HepG2 (cell line): ENCODE results near the gene IMMT. TPM values are rescaled to one million over a fixed set of nuclear protein-coding genes. Genes with fewer than 3 reads are reported as not detected.

Experiments used
- ATF1 ChIP-seq: IDR thresholded peaks from 2 replicates; pipeline ENCODE4 v1.6.1; 2016; ENCODE audit warnings: mild to moderate bottlenecking, control low read depth
- BCL3 ChIP-seq: sonication (generic); formaldehyde crosslinking; IDR thresholded peaks from 2 replicates; pipeline ENCODE4 v1.5.1; 2020; ENCODE audit warnings: mild to moderate bottlenecking, missing genetic modification reagents, moderate library complexity
- BHLHE40 ChIP-seq: IDR thresholded peaks from 2 replicates; pipeline ENCODE4 v1.6.1; 2011; ENCODE audit warnings: low read length, improper control_type of control experiment
- CCDC6 ChIP-seq: sonication (generic); formaldehyde crosslinking; IDR thresholded peaks from 2 replicates; pipeline ENCODE4 v1.8.1; 2022; ENCODE audit warnings: mild to moderate bottlenecking, missing genetic modification reagents, moderate library complexity
- CHCHD3 ChIP-seq: sonication (generic); formaldehyde crosslinking; IDR thresholded peaks from 2 replicates; pipeline ENCODE4 v1.8.0; 2022; ENCODE audit warnings: mild to moderate bottlenecking, missing genetic modification reagents, moderate library complexity
- EHMT2 ChIP-seq: fragments of 200-600 bp; sonication (generic); IDR thresholded peaks from 2 replicates; pipeline ENCODE4 v1.7.0; 2017; ENCODE audit warnings: antibody characterized with exemption, low read depth, low read length, borderline replicate concordance
- EZH2 ChIP-seq: conservative IDR thresholded peaks from 2 replicates; pipeline ENCODE4 v1.6.1; 2012; ENCODE audit warnings: mild to moderate bottlenecking, low read depth, low read length, moderate library complexity
- FOXO1 ChIP-seq: sonication (generic); formaldehyde crosslinking; IDR thresholded peaks from 2 replicates; pipeline ENCODE4 v1.4.0; 2020; ENCODE audit warnings: missing genetic modification reagents
- FOXP4 ChIP-seq: sonication (generic); formaldehyde crosslinking; IDR thresholded peaks from 2 replicates; pipeline ENCODE4 v1.4.0; 2020; ENCODE audit warnings: missing genetic modification reagents
- GATAD1 ChIP-seq: IDR thresholded peaks from 2 replicates; pipeline ENCODE4 v1.6.1; 2016; ENCODE audit warnings: missing genetic modification reagents, missing compliant biosample characterization
- HNRNPL ChIP-seq: fragments of 200-400 bp; formaldehyde crosslinking; IDR thresholded peaks from 2 replicates; pipeline ENCODE4 v1.6.1; 2017; ENCODE audit warnings: mild to moderate bottlenecking, low read depth, low read length
- MAX ChIP-seq: IDR thresholded peaks from 2 replicates; pipeline ENCODE4 v1.6.1; 2012; ENCODE audit warnings: inconsistent platforms
- NCOA2 ChIP-seq: sonication (generic); formaldehyde crosslinking; IDR thresholded peaks from 2 replicates; pipeline ENCODE4 v1.8.0; 2022; ENCODE audit warnings: inconsistent platforms
- POLR2A ChIP-seq, 2 experiments: IDR thresholded peaks; 2 replicates each; pipeline ENCODE4 v1.6.1; 2011; ENCODE audit warnings: low read depth in 2 of 2, low read length in 2 of 2, mild to moderate bottlenecking in 1 of 2, moderate library complexity in 1 of 2; ENCODE audit not compliant: insufficient read depth in 1 of 2
- TCF7L2 ChIP-seq: IDR thresholded peaks from 2 replicates; pipeline ENCODE4 v1.6.1; 2011; ENCODE audit warnings: mild to moderate bottlenecking, low read depth, low read length, moderate library complexity
- THAP11 ChIP-seq: IDR thresholded peaks from 2 replicates; pipeline ENCODE4 v1.6.1; 2016; ENCODE audit warnings: missing biosample characterization, missing genetic modification reagents
- ZFP90 ChIP-seq: sonication (generic); formaldehyde crosslinking; IDR thresholded peaks from 2 replicates; pipeline ENCODE4 v1.8.0; 2022; ENCODE audit warnings: missing genetic modification reagents, mild to moderate bottlenecking, inconsistent platforms, borderline replicate concordance
- ZNF138 ChIP-seq: sonication (generic); formaldehyde crosslinking; IDR thresholded peaks from 2 replicates; pipeline ENCODE4 v1.5.0; 2020; ENCODE audit warnings: mild to moderate bottlenecking, low read depth, missing genetic modification reagents
- ZNF234 ChIP-seq: sonication (generic); formaldehyde crosslinking; conservative IDR thresholded peaks from 2 replicates; pipeline ENCODE4 v1.5.1; 2020; ENCODE audit warnings: mild to moderate bottlenecking, missing genetic modification reagents
- ZSCAN29 ChIP-seq: sonication (generic); formaldehyde crosslinking; conservative IDR thresholded peaks from 2 replicates; pipeline ENCODE4 v1.4.0; 2020; ENCODE audit warnings: mild to moderate bottlenecking, missing genetic modification reagents
- polyA plus RNA-seq, 8 experiments: library from polyadenylated mRNA; depleted of rRNA in 3 of 8; stranded (reverse) in 7 of 8; unstranded in 1 of 8; fragments of >200 nt; fragmentation: Illumina TruSeq in 4 of 8; extraction: Trizol in 4 of 8; gene quantifications; 2 replicates each; pipeline versions ENCODE4 v1.2.1 to v1.2.3, GENCODE V29; 2011 to 2016; ENCODE audit warnings: low read depth in 4 of 8, missing spikeins in 1 of 8, mixed read lengths in 1 of 8; ENCODE audit not compliant: insufficient read depth in 1 of 8
- total RNA-seq, 5 experiments: library from RNA; depleted of rRNA; stranded (reverse); fragments of >200 nt; fragmentation: Illumina TruSeq; extraction: Trizol; gene quantifications; 2 replicates each; pipeline ENCODE4 v1.2.3, GENCODE V29; 2016; ENCODE audit warnings: low read depth in 1 of 5
- TF ChIP-seq, protein P1 (sequence below): sonication (generic); formaldehyde crosslinking; IDR thresholded peaks from 2 replicates; pipeline ENCODE4 v1.4.0; 2020; ENCODE audit warnings: missing genetic modification reagents
- TF ChIP-seq, protein P2 (sequence below): sonication (generic); formaldehyde crosslinking; IDR thresholded peaks from 2 replicates; pipeline ENCODE4 v1.8.0; 2022; ENCODE audit warnings: mild to moderate bottlenecking, missing genetic modification reagents, moderate library complexity
- TF ChIP-seq, protein P3 (sequence below): sonication (generic); formaldehyde crosslinking; IDR thresholded peaks from 2 replicates; pipeline ENCODE4 v1.4.0; 2020; ENCODE audit warnings: low read depth, mild to moderate bottlenecking, missing genetic modification reagents

IMMT gene
- total and polyA plus RNA-seq, 2 of the 13 experiments (the other 11 are each of a cell fraction or from before 2014, with no cell fraction given) = 63.5 to 119 TPM

DNA sequence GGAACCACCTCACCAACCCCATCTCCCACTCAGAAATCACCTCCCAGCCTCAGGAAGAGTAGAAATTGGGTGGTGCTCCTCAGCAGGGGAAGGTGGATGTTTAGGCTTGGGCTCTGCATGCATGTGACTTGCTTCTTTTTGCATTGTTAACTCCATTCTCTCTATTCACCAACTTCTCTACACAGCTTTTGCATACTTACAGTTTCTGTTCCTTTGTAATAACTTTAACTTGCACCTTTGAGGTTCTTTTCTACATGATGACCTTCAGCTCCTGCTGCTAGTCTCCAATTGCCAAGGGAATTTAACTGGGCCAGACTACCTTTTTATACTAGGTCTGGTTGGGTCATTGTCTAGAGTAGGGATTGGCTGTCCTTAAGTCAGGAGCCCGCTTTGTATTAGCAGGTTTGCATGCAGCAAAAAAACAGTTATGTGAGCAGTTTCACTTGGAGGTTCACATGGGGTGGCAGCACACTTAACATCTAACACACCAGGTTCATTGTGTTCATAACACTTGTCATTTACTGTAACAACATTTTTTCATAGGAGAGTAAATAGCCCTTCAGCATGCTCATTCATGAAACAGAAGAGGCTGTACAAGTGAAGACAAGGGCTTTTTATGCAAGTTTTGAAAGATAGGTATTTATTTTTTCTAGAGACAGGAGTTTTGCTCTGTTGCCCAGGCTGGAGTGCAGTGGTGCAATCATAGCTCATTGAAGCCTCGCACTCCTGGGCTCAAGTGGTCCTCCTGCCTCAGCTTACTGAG is 16.0 kb upstream of the IMMT start (continued):
- TF ChIP-seq ZSCAN29 (CRISPR knock-in tag) (0 out of 2 replicates have a peak, but pooled peaks have one; percentile 55), ZNF234 (CRISPR knock-in tag) (no peak), FOXO1 (peak; percentile 46; the same call in 1 of the 2 replicates), EZH2 (no peak), ATF1 (CRISPR knock-in tag) (0 out of 2 replicates have a peak, but pooled peaks have one; percentile 6), EHMT2 (no peak), TCF7L2 (no peak), CHCHD3 (no peak), ZNF138 (CRISPR knock-in tag) (no peak), HNRNPL (no peak), NCOA2 (CRISPR knock-in tag) (peak; percentile 47; the same call in 1 of the 2 replicates), GATAD1 (CRISPR knock-in tag) (no peak), FOXP4 (no peak), THAP11 (CRISPR knock-in tag) (no peak), POLR2A (IDR thresholded peaks at IDR 0.05; ENCODE audit: insufficient read depth in 1 of 2, low read depth in 2 of 2, low read length in 2 of 2) (peak in 1 of 2 experiments; percentile 56; a peak in 1 of 4 replicates), BCL3 (CRISPR knock-in tag) (no peak), ZFP90 (CRISPR knock-in tag) (no peak), BHLHE40 (no peak; the same call in 1 of the 2 replicates), CCDC6 (CRISPR knock-in tag) (0 out of 2 replicates have a peak, but pooled peaks have one; percentile 14), MAX (no peak)
- TF ChIP-seq, protein P1, sequence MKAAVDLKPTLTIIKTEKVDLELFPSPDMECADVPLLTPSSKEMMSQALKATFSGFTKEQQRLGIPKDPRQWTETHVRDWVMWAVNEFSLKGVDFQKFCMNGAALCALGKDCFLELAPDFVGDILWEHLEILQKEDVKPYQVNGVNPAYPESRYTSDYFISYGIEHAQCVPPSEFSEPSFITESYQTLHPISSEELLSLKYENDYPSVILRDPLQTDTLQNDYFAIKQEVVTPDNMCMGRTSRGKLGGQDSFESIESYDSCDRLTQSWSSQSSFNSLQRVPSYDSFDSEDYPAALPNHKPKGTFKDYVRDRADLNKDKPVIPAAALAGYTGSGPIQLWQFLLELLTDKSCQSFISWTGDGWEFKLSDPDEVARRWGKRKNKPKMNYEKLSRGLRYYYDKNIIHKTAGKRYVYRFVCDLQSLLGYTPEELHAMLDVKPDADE (CRISPR knock-in tag) = no peak
- TF ChIP-seq, protein P2, sequence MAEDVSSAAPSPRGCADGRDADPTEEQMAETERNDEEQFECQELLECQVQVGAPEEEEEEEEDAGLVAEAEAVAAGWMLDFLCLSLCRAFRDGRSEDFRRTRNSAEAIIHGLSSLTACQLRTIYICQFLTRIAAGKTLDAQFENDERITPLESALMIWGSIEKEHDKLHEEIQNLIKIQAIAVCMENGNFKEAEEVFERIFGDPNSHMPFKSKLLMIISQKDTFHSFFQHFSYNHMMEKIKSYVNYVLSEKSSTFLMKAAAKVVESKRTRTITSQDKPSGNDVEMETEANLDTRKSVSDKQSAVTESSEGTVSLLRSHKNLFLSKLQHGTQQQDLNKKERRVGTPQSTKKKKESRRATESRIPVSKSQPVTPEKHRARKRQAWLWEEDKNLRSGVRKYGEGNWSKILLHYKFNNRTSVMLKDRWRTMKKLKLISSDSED (CRISPR knock-in tag) = 0 out of 2 replicates have a peak, but pooled peaks have one; percentile 48
- TF ChIP-seq, protein P3, sequence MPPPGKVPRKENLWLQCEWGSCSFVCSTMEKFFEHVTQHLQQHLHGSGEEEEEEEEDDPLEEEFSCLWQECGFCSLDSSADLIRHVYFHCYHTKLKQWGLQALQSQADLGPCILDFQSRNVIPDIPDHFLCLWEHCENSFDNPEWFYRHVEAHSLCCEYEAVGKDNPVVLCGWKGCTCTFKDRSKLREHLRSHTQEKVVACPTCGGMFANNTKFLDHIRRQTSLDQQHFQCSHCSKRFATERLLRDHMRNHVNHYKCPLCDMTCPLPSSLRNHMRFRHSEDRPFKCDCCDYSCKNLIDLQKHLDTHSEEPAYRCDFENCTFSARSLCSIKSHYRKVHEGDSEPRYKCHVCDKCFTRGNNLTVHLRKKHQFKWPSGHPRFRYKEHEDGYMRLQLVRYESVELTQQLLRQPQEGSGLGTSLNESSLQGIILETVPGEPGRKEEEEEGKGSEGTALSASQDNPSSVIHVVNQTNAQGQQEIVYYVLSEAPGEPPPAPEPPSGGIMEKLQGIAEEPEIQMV = no peak
